Progenitor cell of endocrine pancreas (in vitro differentiated cells): ENCODE measurements around the gene DPP4. TPM values are rescaled to one million over a fixed set of nuclear protein-coding genes. Genes with fewer than 3 reads are reported as not detected.

ENCODE experiments used
- DNase-seq: peaks from one replicate; pipeline ENCODE4 v3.0.0; 2021; ENCODE audit warnings: low spot score; ENCODE audit not compliant: unreplicated experiment
- H3K27ac Mint-ChIP-seq: 2 replicates; pipeline ENCODE4 v1.8.0; 2021; ENCODE audit warnings: mild to moderate bottlenecking, moderate library complexity, mixed read lengths
- H3K27me3 Mint-ChIP-seq: 2 replicates; pipeline ENCODE4 v1.8.0; 2021; ENCODE audit warnings: mixed read lengths
- H3K36me3 Mint-ChIP-seq: 2 replicates; pipeline ENCODE4 v1.8.0; 2022; ENCODE audit warnings: mixed read lengths; ENCODE audit not compliant: insufficient read depth
- H3K4me1 Mint-ChIP-seq: 2 replicates; pipeline ENCODE4 v1.8.0; 2021; ENCODE audit warnings: low read depth, mixed read lengths
- H3K4me3 Mint-ChIP-seq: 2 replicates; pipeline ENCODE4 v1.8.0; 2021; ENCODE audit warnings: low read depth, mild to moderate bottlenecking, moderate library complexity, mixed read lengths
- H3K9me3 Mint-ChIP-seq: 2 replicates; pipeline ENCODE4 v1.8.0; 2021; ENCODE audit warnings: low read depth, mixed read lengths
- CTCF ChIP-seq: fragments of 200-600 bp; sonication (generic); IDR thresholded peaks from one replicate; pipeline ENCODE4 v1.5.0; 2021; ENCODE audit warnings: antibody characterized with exemption, mild to moderate bottlenecking; ENCODE audit not compliant: unreplicated experiment
- total RNA-seq: library from RNA; stranded (reverse); gene quantifications from 2 replicates; pipeline ENCODE4 v1.2.1, GENCODE V29; 2021

DPP4 gene
- total RNA-seq, 1 donor from 2014 or later, result 3.2 TPM

- Mint-ChIP-seq H3K27ac (no peak overlapping the region), H3K9me3 (no peaks in the 10 kb centered on the region), H3K4me1 (peaks cover 5% of the 10 kb centered on the region), H3K36me3 (no peaks in the 10 kb centered on the region), H3K4me3 (no peak overlapping the region), H3K27me3 (peaks cover 9% of the 10 kb centered on the region)
- no peak for TF ChIP-seq CTCF
- DNase-seq, result no peak
Observed at GRCh38 chr2:161947836-161948235, 126.2 kb downstream of the DPP4 start.

GRCh38 chr2:161947406-161947805, 126.6 kb downstream of the DPP4 start:
- TF ChIP-seq CTCF, result no peak
- Mint-ChIP-seq H3K9me3 (no peaks in the 10 kb centered on the region), H3K4me1 (peaks cover 5% of the 10 kb centered on the region), H3K27ac (no peak overlapping the region), H3K36me3 (no peaks in the 10 kb centered on the region), H3K4me3 (no peak overlapping the region), H3K27me3 (peaks cover 9% of the 10 kb centered on the region)
- no peak for DNase-seq

- Mint-ChIP-seq H3K27ac (no peak overlapping the region), H3K4me1 (peaks cover 5% of the 10 kb centered on the region), H3K4me3 (no peak overlapping the region), H3K27me3 (peaks cover 14% of the 10 kb centered on the region), H3K9me3 (no peaks in the 10 kb centered on the region), H3K36me3 (no peaks in the 10 kb centered on the region)
- TF ChIP-seq CTCF, result peak; percentile 74
- DNase-seq, result no peak
Observed at GRCh38 chr2:161946489-161947107, 127.4 kb downstream of the DPP4 start.

- Mint-ChIP-seq H3K9me3 (no peaks in the 10 kb centered on the region), H3K36me3 (no peaks in the 10 kb centered on the region), H3K27me3 (peaks cover 31% of the 10 kb centered on the region), H3K4me3 (no peak overlapping the region), H3K27ac (no peak overlapping the region), H3K4me1 (peaks cover 3% of the 10 kb centered on the region)
- no peak for DNase-seq
- TF ChIP-seq CTCF, result no peak
Observed at GRCh38 chr2:161943011-161943410, 131.0 kb downstream of the DPP4 start.

Other genes starting within 250 kb of the DPP4 start
- 92.9 and 128 TPM in 2 replicates for gene GCG, start 78.0 kb upstream of the DPP4 start, total RNA-seq
- not detected in 2 replicates for gene FAP, start 169.2 kb upstream of the DPP4 start, total RNA-seq
- 6.6 and 6.8 TPM in 2 replicates for gene IFIH1, start 244.5 kb upstream of the DPP4 start, total RNA-seq